GM19463 (cell line): ENCODE data around the gene SOD2.
"Not testable (repeated sequence)": the region's sequence is repeated elsewhere in the genome, so short reads cannot be mapped to it uniquely, and the experiment has no call there.

Source experiments
- ATAC-seq: cut with Tn5 transposase; IDR thresholded peaks from one replicate; pipeline ENCODE4 v1.9.1; 2021; ENCODE audit warnings: mild to moderate bottlenecking, moderate library complexity; ENCODE audit not compliant: unreplicated experiment

The SOD2 gene

DNA sequence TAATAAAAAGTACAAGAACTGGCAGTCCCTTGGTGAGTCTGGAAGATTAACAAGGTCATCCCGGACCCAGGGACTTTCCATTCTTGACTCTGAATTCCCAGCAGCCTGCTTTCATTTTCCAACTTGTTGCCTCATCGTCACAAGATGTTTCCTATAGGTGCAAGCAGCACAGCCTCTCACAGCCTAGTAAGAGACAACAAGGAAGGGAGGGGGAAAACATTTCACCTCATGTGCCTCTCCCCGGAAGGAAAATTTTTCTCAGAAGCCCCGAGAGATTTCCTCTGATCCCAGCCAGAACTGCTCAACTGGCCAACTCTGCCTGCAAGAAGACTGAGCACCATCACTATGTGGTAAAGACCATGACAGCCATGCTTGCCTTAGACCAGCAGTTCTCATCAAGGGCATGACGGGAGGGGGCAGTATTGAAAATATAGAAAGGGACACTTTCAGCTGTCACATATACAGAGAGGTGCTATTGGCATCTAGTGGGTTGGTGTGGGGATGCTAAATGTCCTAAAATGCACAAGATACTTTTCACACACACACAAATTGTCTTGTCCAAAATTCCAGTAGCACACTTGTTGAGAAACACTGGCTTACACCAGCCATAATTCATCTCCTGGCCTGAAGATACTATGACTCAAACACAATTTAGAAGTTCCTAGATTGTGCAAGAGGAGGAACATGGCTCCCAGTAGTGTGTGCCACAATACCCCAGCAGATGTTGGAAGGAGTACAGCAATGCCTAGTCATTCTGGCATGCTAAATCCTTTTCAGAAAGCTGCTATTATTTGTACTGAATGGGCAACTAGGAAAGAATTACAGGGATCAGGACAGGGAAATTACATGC is 23.4 kb upstream of the SOD2 start:
- ATAC-seq: no peak

DNA sequence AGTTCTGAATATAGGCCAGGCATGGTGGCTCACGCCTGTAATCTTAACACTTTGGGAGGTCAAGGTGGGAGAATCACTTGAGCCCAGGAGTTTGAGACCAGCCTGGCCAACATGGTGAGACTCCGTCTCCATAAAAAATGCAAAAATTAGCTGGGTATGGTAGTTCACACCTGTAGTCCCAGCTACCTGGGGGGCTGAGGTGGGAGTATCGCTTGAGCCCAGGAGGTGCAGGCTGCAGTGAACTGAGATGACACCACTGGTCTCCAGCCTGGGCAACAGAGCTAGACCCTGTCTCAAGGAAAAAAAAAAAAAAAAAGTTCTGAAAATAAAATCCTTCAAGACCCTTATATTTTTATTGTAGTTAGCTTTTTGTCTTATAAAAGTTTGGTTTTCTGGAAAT is 22.6 kb upstream of the SOD2 start:
- no peak for ATAC-seq

DNA sequence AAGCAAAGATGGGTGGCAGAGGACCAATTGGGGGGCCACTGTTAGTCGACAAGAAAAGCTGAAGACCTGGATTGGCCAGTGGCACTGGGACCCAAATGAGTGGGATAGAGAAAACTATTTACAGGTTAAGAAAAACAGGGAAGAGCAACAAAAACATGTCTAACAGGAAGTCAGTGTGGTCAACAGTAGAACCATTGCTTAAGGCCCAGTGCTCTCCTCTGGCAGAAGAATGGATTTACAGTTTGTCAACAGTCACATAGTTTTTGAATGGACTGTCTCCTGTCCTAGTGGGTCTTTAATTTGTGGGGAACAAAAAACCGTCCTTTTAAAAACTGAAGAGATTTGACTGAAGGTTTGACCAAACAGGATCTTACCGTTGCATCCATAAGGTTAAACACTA is 22.1 kb upstream of the SOD2 start:
- no peak for ATAC-seq

DNA sequence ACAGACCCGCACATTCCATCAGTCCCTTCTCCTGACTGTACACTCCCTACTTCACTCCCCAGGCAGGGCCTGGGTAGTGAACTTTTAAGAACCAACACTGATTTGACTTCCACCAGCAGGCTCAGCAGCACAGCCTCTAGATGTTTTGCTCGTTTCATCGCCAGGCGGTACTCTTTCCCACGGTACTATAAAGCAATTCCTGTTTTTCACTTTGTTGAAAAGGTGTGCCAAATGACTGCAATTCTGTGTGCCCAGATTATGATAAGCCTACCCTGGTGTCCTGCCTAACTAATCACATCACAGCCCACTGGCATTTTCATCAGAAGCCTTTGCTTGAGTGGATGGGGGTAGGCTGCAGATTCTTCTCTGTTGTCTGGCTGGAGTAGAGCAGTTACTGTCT is 21.4 kb upstream of the SOD2 start:
- ATAC-seq: no peak

DNA sequence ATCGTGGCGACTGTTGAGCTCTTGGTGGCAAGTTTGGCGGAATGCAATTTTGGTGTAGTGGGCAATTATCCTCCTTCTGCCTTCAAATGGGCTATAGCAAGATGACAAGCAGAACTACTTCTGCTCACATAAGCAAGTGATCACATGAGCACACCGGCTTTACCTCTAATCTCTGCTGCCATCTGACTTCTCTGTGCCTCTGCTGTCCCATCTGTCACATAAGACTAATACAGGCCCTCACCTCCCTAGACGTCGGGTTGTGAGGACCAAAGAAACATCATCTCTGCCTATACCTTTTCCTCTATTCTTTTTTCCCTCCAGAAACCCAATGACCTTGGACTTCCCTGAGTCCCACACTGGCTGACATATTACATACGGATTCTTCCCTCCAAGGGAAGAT is 20.9 kb upstream of the SOD2 start:
- no peak for ATAC-seq

- not testable (repeated sequence) for ATAC-seq
These were observed 19.3 kb upstream of the SOD2 start for GRCh38 chr6:159712389-159712788.

GRCh38 chr6:159710603-159711002 is 17.6 kb upstream of the SOD2 start:
- ATAC-seq: not testable (repeated sequence)

DNA sequence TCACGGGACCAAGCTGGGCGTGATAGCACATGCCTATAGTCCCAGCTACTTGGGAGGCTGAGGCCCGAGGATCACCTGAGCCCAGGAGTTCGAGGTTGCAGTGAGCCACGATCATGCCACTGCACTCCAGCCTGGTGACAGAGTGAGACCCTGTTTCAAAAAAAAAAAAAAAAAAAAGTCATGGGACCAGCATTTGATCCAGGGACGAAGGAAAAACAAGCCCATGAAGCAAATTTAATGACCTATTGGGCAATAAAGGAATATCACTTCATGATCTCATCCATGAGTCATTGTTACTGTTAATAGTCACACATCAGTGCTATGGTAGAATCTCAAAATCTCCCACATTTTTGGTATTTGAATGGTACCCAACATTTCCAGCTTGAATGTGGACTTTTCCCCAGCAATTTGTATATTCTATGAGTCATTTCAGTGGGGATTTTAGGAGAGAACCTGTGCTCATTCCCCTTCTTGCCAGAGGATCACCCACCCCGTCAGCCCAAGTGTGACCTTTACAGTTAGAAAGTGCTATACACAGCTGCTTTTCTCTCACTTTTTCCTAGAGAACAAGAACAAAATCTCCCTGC is 8.5 kb upstream of the SOD2 start:
- no peak for ATAC-seq

- no peak for ATAC-seq
These were observed 7.9 kb upstream of the SOD2 start for GRCh38 chr6:159700970-159701369.

- ATAC-seq: no peak
These were observed 2.9 kb upstream of the SOD2 start for GRCh38 chr6:159695984-159696383.

DNA sequence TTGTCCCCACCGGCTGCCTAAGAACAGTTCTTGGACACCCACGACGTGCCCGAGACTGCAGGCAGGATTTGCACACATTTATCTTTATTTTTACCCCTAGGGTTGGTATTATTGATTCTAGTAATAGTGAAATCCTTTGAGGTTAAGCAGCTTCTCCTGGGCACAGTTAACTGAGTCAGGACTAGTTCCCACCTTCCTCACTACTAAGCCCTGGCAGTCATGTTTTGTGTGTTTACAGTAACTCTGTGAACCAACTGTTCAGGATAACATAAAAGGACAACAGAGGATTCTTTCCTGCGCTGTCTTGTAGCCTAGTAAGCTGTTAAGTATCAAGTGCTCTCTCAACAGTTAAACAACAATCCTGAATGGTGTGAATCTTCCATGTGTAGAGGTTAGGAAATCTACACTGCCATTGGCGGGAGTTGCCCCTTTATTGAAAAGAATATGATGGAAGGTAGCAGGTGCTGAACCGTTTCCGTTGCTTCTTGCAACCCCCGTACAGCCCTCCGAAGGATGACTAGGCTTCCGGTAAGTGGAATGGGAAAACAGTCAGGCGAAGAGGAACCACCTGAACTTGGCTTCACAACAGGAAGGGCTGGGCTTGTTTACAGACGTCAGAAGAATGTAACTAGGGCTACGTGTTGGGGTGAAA is 979 bp upstream of the SOD2 start:
- no peak for ATAC-seq

DNA sequence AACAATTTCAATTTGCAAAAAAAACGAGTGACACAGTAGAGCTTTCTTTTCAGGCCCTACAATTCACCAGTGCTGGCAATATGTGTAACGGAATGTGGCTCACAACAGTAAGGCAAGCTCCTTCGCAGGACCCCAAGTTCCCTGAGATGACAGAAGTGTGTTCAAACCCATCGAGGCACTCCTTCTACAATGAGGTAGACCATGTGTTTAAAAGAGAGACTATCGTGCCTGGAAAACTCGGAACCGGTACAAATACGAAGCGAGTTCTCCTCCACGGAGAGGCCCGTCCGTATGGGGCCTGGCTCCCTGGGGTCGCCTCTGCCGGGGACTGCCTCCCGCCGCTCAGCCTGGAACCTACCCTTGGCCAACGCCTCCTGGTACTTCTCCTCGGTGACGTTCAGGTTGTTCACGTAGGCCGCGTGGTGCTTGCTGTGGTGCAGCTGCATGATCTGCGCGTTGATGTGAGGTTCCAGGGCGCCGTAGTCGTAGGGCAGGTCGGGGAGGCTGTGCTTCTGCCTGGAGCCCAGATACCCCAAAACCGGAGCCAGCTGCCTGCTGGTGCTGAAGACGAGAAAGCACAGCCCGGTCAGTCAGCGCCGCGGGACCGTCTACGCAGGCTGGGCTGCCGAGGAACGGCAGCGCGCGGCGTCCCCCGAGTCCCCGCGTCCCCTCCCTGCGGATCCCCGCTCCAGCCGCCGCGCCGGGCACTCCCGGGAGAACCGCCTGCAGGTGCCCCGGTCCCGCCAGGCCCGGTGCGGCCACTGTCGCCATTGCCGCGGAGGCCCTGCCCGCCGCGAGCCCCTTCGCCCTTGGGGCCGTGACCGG is 526 bp downstream of the SOD2 start:
- peak; percentile 24 for ATAC-seq

DNA sequence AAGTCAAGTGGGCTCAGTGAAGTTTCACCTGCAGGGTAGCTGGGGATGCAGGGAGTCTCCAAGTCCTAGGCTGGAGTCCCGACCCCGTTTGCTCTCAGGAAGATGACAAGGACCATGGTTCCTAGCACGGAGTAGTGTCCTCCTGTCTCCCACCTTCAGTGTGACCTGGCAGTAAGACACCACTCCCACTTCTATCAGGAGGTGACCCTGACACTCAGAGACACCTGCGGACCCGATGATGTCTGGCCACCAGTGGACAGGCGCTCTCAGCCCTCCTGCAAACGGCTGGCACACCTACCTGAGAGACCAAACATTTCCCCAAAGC is 1.1 kb downstream of the SOD2 start:
- ATAC-seq: no peak

- no peak for ATAC-seq
These were observed 1.7 kb downstream of the SOD2 start for GRCh38 chr6:159691133-159691962.

GRCh38 chr6:159690135-159690534 is 2.9 kb downstream of the SOD2 start:
- not testable (repeated sequence) for ATAC-seq

GRCh38 chr6:159689001-159689400 is 4.0 kb downstream of the SOD2 start:
- no peak for ATAC-seq

- no peak for ATAC-seq
These were observed 4.7 kb downstream of the SOD2 start for GRCh38 chr6:159688266-159688905.

GRCh38 chr6:159687341-159687740 is 5.7 kb downstream of the SOD2 start:
- no peak for ATAC-seq

DNA sequence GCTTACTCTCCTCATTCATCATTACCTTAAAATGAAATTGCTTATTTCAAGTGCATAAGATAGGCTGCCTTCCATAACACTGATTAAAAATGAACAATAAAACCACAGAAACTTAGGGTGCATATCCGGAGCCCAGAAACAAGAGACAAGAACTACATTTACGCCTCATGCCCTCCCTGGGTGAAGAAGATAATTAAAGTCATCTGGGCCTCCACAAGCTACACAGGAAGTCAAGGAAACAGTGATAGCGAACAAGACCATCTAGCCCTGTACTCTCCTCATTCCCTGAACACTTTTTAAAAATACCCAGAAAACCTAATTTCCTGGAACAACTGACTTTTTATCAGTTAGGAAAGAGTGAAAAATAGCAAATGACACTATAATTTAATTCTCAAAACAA is 6.3 kb downstream of the SOD2 start:
- ATAC-seq: no peak

DNA sequence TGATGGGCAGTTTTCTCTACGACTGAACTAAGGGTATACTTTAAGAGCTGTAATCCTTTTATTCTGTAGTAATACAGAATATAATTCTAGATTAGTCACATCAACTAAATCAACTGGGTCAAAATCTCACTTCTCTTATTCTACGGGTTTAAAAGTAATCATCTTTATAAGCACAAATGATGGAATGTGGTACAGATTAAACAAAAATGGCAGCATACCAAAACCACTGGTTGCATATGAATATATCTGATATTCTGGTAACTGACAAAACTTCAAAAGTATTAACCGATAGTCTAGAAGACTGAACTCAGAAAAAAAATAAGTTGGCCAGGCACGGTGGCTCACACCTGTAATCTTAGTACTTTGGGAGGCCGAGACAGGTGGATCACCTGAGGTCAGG is 7.0 kb downstream of the SOD2 start:
- ATAC-seq: no peak
